ENCODE measurements around the gene ABHD14A.

DNA sequence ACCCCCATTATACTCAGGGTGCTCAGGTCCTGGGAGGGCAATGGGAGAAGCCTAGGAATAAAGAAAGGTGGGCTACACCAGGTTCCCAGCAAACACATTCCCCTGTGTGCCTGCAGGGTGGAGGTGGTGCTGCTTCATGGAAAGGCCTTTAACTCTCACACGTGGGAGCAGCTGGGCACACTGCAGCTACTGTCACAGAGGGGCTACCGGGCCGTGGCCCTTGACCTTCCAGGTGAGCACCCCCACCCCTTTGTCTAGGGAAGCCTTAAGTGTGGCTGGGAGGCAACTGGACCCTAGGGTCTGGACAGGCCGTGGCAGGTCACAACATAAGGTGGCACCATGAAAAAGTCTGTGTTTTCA, 3.3 kb downstream of the ABHD14A start:
- TF ChIP-seq, protein P1, sequence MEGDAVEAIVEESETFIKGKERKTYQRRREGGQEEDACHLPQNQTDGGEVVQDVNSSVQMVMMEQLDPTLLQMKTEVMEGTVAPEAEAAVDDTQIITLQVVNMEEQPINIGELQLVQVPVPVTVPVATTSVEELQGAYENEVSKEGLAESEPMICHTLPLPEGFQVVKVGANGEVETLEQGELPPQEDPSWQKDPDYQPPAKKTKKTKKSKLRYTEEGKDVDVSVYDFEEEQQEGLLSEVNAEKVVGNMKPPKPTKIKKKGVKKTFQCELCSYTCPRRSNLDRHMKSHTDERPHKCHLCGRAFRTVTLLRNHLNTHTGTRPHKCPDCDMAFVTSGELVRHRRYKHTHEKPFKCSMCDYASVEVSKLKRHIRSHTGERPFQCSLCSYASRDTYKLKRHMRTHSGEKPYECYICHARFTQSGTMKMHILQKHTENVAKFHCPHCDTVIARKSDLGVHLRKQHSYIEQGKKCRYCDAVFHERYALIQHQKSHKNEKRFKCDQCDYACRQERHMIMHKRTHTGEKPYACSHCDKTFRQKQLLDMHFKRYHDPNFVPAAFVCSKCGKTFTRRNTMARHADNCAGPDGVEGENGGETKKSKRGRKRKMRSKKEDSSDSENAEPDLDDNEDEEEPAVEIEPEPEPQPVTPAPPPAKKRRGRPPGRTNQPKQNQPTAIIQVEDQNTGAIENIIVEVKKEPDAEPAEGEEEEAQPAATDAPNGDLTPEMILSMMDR (conservative IDR thresholded peaks at IDR 0.05 in 1 of 2, IDR thresholded peaks at IDR 0.05 in 1 of 2; ENCODE audit: low read depth in 1 of 2, low read length in 2 of 2) = no peak
- TF ChIP-seq EZH2 (IDR thresholded peaks at IDR 0.05; ENCODE audit: low read length, missing control alignments) = no peak

All from fibroblast of lung (primary cell).